GM21381 (cell line): ENCODE results near the gene FGF8.
A peak's percentile ranks its signal among the peaks of the same experiment; 100 is the strongest.

ENCODE experiments used
- ATAC-seq: cut with Tn5 transposase; IDR thresholded peaks from one replicate; pipeline ENCODE4 v1.9.1; 2021; ENCODE audit warnings: mild to moderate bottlenecking, moderate library complexity; ENCODE audit not compliant: unreplicated experiment

Gene FGF8

DNA sequence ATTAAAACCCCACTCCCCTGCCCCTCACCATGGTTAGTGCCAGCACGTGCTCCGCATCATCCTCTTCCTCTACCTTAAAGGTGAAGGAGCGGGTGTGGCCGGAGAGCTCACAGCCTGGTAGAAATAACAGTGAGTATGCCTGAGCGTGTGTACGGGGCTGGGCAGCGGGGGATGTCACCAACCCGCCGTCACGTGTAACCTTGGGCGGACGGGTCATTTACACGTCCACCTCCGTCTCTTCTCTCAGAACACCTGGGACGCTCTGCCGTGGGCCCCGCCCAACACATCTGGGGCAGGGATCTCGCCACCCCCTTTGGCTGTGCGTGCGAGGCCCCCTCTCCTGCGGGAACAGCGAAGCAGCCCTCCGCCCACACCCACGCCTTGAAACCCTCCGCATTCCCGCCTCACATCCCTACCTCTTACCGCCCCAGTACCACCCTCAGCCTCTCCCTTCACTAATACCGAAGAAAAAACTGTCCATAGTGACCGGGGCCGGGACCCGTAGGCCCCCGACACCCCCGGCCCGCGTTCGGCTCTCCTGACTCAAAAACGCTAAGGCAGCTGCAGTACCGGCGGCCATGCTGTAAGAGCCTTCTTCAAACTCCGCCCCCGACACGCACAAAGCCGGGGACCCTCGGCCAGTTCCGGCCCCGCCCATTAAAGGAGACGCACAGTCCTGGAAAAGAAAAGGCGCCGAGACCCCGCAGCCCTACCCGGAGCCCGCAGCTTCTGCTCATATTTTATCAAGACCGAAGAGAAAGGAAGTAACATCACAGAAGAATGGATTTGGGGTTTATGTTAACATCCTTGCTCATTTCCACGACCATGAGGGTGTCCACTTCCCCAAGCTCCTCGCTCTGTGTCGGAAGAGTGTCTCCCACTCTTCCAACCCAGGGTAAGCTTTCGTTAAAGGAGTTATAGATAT, 7.2 kb upstream of the FGF8 start, which contains the start of gene NPM3:
Gene NPM3, minus strand, starts transcription at position 636 of the 925 bp plus-strand sequence. Its CDS starts 56 bp downstream, at position 580.
- ATAC-seq: peak; percentile 57

DNA sequence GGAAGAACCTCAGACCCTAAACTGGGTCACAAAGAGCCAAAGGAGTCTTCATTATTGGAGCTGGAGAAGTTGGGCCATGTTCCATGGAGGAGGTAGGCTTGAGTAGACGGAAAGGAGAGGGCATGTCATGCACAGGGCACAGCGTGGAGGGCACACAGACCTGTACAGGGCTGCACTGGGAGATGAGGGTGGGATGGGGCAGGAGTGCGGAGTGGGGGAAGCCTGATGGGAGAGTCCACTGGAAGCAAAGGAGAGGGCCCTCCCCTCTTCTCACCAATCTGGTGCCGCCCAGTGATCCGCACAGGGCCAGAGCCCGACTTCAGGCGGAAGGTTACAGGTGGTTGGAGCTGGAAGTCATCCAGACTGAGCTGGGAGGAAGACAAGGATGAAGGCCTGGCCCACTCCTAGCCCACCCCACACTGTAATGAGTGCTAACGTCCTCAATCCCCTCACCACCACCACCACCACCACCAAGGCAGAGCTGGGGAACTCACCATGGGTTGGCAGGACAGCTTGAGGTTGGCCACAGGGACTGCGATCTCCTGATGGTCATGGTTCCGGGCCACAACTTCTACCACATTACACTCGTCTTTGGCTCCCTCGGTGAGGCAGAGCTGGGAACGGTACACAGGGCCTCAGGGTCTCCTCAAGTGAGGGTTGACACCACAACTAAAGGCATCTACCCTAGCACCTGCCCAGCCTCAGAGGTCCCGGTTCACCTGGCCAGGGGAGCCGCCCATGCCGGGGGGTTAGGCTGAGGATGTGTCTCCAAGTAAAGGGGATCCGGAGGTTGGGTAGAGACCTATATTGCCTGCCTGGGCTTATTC, 6.3 kb upstream of the FGF8 start:
- ATAC-seq: no peak

DNA sequence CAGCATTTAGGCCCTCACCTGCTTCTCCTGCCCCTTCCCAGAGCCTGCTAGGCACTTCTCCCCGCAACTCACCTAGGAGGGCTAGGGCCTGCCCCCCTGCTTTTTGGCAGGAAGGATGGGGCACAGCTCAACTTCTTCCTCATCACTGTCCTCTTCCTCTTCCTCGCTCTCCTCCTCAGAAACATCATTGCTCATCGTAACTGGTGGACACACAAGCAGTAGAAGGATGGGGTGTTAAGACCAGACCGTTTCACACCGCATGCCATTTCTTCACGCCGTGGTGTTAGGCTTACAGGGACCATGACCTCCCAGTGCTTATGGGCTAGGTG, 5.7 kb upstream of the FGF8 start:
- ATAC-seq: no peak

DNA sequence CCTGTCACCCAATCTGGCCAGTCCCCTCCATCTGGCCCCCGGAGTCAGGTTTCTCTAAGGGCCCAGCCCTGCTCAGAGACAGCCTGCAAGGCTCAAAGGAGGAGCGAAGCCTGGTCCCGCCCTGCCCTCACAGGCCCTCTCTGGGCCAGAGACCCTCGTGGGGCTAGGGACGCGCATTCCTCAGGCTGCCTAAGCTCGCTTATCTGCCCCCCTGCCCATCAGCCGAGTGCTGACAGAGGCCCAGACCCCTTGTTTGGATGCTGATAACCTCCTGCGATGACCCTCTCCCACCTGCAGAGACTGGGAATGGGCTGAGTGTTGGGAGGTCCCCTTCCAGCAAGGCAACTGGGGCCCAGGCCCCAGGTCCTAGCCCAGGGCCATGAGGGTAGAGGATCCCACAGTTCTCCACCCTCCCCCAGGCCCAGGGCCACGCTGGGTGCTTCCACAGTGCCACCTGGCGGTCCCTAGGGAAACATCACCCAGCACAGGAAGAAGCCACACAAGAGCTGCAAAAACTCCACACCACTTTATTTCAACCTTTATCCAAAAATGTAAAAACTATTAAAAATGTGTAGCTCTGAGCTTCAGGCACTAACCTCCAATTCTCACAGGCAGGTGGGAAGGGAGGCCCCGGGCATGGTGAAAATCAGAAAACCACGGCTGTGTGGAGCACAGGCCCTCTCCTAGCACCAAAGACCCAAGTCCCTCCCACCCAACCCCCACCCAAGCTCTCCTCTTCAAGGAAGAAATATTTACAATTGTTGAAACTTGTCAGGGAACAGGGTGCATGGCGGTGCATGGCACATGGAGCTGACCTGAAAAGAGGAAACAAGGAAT, 5.1 kb upstream of the FGF8 start:
- ATAC-seq: no peak

DNA sequence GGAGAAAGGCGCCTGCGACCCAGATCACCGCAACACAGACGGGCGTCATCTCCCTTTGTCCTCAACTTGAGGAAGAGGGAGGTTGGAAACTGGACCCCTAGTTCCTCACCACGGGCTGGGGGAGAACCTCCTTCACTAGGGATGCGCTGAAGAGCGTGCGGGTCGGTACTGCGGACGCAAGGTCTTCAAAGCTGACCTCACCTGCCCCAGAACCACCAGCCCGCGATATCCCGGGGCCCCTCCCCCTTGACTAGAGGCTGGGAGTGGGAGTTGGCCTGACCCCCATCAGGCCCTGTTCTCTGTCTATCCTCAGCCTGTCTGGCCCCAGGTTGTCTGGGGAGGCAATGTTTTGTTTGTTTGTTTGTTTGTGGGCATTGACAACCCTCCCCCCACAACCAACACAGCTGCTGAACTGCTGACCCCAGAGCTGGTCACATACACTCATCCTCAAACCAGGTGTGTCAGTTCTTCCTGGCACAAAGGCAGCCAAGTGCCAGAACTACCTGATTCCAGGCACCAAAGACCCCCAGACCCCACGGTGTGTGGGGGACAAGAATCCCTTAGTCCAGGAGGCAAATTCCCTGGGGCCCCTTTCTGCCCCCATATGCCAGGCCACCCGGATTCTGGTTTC, 4.4 kb upstream of the FGF8 start:
- no peak for ATAC-seq

DNA sequence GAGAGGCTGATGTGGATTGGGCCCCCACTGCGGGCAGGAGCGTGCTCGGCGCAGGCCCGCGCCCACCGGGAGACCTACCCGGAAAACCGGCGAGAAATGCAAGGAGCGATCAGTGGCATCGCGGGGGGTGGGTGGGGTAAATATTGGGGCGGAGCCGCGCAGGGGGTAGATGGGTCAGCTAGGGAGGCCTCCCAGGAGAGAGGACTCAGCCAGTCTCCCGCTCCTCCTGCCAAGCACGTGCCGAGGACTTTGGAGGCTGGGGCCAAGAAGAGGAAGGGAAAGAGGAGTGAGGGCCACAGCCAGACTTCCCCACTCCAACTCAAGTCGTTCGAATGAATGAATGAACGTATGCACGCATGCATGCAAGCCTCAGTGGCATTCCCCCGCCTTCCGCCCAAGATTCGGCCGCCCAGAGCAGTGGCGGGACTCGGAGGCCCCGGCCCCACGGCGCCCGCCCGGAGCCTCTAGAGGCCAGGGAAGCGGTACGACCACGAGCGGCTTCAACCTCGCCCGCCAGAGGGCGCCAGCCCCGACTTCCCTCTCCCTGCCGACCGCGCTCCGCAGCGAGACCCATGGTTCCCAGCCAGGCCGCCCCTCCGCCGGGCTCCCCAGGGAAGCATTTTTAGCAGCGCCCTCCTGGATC, 3.8 kb upstream of the FGF8 start:
- peak; percentile 47 for ATAC-seq

DNA sequence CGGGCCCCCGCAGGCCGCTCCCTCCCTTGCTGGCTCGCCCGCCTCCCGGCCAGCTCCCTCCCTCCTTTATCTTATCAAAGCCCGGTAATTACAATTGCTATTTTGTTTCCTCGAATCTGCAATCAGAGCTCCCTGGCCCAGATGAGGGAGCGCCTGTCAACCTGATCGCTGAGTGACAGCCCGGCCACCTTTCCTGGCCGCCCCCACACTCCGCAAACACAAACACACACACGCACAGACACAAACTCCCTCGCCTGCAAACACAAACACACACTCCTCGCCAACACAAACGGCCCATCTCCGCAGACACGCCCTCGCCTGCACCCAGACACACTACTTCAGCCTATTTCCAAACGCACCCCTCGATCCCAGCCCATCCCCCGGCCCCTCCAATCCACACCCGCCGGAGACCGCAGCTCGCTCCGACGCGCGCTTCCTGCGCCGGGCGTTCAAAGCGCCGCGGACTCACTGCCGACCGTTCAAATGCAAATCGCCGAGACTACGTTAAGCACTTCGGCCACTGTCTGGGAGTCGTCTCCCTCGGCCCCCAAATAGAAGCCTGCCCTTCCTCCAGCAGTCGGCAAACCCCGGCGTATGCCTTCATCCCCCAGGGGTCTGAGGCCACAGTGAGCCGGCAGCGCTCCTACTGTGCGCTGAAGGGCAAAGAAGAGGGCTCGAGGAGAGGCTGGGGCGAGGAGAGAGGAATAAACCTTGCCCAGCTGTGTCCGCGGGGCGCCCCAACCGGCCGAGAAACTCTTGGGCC, 3.0 kb upstream of the FGF8 start:
- no peak for ATAC-seq

DNA sequence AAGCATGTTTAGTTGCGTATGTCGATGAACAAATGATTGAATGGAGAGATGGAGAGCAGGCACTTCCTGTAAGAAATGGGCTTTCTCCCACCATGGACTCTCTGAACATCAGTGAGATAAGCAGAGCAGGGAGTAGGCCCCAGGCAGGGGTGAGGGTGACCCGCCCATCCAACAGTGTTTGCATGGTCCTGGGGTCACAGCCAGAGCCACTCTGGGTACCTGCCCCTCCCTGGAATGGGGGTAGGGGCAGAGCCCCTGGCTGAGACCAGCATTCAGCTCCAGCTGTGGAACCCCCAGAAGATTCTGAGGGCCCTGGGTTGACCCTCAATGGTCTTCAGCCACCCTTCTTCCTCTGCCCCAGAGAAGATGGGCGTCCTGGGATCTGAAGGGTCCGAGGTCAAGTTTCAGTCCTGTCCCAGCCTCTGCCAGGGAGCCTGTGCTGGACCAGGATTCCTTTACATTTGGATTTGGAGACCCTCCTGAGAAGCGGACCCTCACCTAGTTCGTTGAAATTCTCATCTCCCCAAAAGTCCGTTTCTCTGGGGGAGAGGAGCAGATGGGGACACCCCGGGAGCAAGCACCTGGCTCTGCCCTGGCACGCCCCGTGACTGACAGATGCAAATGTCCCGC, 2.4 kb upstream of the FGF8 start:
- no peak for ATAC-seq

DNA sequence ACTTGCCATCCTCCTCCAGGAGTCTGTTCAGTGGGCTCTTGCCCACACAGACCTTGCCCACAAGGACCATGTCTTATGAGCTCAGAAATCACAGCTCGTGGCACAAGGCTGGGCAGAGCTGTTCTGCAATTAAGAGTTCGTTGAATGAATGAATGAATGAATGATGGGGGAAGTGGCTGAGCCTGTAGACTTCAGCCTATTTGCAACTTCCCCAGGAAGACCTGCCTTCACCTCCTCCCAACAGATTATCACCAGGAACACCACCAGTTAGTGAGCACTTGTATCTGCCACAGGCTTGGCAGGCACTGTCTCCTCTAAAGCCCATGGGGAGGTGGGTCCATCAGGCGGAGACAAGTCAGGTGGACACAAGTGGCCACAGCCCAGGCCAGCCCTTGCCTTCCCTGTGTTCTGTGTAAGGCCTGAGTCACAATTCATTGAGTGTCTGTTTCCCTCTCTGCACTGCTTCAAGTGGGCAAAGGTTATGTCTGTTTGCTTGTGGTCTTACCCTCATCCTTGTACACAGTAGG, 1.8 kb upstream of the FGF8 start:
- ATAC-seq: no peak

DNA sequence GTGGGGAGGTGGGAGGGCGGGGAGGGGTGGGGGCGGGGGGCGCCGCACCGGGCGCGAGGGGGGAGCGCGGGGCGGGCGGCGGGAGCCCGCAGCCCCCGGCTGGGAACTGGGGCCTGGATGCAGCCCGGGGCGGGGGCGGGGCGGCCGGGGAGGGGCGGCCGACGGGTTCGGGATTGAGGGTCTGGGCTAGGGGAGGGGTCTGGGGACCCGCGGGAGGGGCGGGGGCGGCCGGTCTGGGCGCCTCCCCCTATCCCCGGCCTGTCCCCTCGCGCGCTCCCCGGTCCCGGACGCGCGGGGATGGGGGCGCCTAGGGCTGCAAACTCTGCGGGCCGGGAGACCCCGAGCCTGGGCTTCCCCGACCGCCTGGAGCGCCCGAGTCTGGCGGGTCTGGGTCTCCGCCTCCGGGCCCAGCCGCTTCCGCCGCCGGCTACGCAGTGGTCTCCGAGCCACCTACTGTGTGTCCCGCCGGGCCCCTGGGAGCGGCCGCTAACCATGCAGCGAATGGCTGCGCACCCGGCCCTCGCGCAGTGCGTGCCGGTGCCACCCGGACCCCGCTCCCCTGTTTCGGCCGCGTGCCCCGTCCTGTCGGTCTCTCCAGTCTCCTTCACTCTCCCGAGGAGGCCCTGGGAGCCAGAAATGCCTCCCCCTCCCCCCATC, 375 bp upstream of the FGF8 start:
- no peak for ATAC-seq

DNA sequence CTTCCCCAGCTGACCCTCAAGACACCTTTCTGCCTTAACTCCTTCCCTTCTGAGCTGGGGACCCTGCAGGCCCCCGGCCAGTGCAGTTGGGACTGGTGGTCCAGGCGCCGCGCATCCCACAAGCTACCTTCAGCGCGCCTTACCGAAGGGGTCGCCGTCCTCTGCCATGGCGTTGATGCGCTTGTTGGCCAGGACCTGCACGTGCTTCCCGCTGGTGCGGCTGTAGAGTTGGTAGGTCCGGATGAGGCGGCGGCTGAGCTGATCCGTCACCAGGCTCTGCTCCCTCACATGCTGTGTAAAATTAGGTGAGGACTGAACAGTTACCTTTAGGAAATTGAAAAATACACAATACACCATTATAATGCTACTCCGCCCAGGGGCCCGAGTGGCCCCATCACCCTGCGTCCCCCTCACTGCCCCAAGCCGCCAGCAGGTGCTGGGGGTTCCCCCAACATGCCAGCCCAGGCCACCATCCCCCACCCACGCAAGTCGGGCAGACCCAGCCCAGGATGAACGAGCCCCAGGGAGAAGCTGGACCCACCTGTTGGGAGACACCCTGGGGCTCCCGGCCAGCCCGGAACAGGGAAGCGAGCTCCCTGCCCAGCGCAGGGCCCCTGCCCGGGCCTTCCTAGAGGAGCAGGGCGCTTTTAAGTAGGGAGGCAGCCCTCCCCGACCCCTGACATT, 1.2 kb downstream of the FGF8 start:
- no peak for ATAC-seq

DNA sequence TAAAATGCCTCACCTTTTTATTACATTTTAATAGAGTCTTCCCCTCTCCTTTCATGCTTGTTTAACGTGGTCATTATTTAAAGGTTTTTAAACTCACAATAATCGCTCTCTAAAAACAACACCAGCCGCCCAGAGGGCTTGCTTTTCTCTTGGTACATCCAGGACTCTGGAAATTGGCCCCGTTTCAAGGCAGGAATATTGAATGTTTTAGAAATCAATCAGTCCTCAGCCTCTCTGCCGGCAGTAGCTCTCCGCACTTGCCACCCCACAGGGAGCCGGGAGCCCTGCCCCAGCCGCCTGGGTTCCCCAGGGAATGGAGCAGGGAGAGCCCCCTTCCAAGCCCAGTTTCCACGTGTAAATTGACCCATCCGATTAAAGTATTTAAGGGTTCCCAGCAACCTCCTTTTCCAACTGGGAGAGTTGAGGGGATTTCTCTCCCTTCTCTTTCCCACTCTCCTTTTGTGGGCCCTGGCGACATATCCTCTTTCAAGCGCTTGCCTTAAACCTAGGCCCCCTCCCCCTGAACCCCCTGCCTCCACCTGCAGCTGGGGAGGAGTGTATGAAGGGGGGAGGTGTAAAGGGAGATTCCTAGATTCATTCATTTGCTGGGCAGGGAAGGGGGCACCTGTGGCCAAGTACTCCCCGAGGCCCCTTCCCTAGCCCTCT, 1.9 kb downstream of the FGF8 start:
- ATAC-seq: no peak

DNA sequence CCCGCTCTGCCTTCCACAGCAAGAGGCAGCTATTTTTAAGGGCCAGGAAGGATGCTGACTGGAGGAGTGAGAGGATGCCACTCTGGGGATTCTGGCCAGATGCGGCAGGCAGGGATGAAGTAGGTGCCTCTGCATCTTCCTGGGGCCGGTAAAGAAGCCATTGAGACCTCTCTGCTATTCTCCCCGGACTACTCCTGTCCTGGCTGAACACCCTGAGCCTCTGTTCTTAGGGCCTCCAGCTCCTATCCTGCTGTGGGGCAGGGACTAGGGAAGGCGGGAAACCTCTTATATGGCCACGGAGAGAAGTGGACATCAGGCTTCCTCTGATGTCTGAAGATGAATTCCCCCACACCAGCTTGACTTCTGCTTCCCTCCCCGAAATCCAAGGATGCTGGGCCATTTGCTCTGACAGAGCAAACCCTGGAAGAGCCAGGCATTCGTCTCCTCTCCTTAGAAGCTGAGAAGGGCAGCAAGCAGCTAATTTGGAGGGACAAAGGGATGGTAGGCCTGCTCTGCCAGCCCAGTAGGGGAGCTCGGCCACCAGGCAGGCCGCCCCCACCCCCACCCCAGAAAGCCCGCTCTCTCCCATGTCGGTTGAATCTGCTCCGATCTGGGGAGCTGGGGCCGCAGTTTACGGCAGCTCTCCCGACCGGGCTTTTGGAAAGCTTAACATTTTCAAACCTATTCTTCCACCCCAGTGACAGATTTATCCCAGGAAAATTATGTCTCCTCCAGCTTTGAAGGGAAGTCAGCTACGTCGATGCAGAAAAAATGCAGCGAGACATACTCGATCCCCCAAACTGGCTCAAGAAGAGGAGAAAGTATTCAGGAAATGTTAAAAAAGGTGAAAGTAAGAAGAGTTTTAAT, 2.8 kb downstream of the FGF8 start:
- ATAC-seq: no peak

DNA sequence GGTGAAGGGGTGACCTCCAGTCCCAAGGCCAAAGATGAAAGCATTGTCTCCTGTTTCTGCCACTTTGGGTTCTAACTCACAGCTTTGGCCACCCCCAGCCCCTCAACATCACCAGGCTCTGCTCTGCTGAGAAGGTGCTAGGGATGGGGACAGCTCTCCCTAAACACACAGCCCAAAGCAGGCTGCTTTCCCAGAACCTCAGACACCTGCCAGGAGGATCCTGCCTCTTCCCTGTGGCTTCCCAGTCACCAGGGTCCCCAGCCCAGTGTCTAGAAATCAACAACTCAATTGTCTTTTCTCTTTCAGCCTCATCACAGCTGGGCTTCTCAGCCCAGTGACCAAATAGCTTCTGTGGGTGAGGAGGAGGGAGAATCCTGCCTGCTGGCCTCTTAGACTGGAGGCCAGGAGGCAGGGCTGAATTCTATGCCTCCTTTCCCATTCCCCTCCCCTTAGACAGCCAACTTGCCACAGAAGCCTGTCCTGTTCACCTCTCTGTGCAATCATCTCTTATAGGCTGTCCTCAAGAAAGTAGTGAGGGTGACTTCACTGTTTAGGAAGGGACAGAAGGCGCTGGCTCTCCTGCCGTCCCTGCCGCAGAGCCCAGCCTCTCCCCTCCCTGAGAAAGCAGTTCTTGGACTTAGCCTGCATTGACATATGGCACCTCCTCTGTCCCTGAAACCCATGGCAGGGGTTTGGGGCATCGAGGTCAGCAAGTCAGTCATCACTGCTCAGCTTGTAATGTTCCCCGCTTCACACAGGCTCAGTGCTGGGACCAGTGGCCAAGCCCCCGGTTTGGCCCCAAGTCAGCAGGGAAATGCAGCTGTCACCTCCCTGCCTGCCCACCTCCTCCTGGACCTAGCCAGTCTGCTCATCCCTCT, 3.7 kb downstream of the FGF8 start:
- no peak for ATAC-seq

DNA sequence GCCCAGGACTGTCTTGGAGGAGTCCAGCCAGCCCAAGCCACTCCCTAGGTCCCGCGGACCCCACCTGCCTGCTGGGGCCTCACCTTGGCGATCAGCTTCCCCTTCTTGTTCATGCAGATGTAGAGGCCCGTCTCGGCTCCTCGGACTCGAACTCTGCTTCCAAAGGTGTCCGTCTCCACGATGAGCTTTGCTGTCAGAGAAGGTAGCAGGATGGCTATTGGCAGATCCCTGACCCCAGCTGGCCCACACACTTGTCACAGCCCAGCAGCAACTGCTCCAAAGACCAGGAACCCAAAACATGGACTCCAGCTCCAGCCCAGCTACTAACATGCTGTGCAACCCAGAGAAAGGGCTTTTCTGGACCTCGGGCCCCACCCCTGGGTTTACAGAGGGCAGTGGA, 4.5 kb downstream of the FGF8 start:
- ATAC-seq: no peak
